Subcutaneous abdominal adipose tissue (tissue), 5 donors: ENCODE results near the gene ARMC3.

ENCODE experiments used
- H3K27ac ChIP-seq: one replicate; pipeline ENCODE4 v1.7.0; 2013; ENCODE audit warnings: low read depth, mild to moderate bottlenecking, inconsistent platforms, low read length, moderate library complexity
- H3K27me3 ChIP-seq, 5 donors: one replicate each; pipeline ENCODE4 v1.7.0; 2013; ENCODE audit warnings: low read length in 5 of 5, inconsistent platforms in 1 of 5; ENCODE audit not compliant: control insufficient read depth in 5 of 5, insufficient read depth in 4 of 5
- H3K36me3 ChIP-seq, 5 donors: one replicate each; pipeline ENCODE4 v1.7.0; 2013; ENCODE audit warnings: low read length in 5 of 5; ENCODE audit not compliant: control insufficient read depth in 5 of 5, insufficient read depth in 5 of 5
- H3K4me1 ChIP-seq, 5 donors: one replicate each; pipeline ENCODE4 v1.7.0; 2013; ENCODE audit warnings: low read length in 5 of 5, mild to moderate bottlenecking in 3 of 5, moderate library complexity in 1 of 5; ENCODE audit not compliant: control insufficient read depth in 5 of 5, insufficient read depth in 5 of 5
- H3K4me3 ChIP-seq, 5 donors: one replicate each; pipeline ENCODE4 v1.7.0; 2013; ENCODE audit warnings: low read length in 5 of 5, low read depth in 1 of 5
- H3K9ac ChIP-seq, 5 donors: one replicate each; pipeline ENCODE4 v1.7.0; 2013; ENCODE audit warnings: low read length in 5 of 5, mild to moderate bottlenecking in 4 of 5, moderate library complexity in 3 of 5
- H3K9me3 ChIP-seq, 5 donors: one replicate each; pipeline ENCODE4 v1.7.0; 2013; ENCODE audit warnings: low read length in 5 of 5; ENCODE audit not compliant: control insufficient read depth in 5 of 5
- donor health status: healthy.
- donor health status: healthy.
- donor health status: healthy.
- donor health status: healthy.
- donor health status: healthy.

The ARMC3 gene

GRCh38 chr10:23079700-23080099, 151.8 kb downstream of the ARMC3 start:
- Histone ChIP-seq H3K27me3 (peaks cover 2 to 12% (median 11%) of the 10 kb centered on the region in 5 donors), H3K4me3 (no peak overlapping the region), H3K9ac (no peak overlapping the region), H3K4me1 (no peaks in the 10 kb centered on the region), H3K9me3 (peaks cover 0 to 1% (median 0%) of the 10 kb centered on the region in 5 donors), H3K36me3 (no peaks in the 10 kb centered on the region), H3K27ac (no peak overlapping the region)

DNA sequence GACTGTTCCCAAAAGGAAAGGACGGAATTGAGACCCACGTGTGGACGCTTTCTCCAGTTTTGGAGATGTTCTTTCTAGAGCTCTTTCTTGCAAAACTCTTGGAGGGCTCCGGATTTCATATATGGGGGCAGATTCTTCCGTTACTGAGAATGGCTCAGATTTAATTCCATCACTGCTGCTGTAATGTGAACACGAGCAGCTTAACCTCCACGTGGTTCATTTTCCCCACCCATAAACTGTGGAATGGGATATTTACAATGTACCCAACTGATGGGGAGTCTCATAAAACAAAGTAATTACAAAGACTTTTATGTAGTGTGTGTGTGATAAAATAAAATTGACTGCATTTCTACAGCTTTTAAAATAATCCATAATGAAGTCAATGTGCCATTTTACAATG, 152.4 kb downstream of the ARMC3 start:
- H3K36me3 ChIP-seq: no peaks in the 10 kb centered on the region
- H3K27me3 ChIP-seq: peaks cover 4 to 12% (median 11%) of the 10 kb centered on the region in 5 donors
- no peaks in the 10 kb centered on the region for H3K4me1 ChIP-seq
- H3K9ac ChIP-seq: no peak overlapping the region
- H3K9me3 ChIP-seq: peaks cover 0 to 3% (median 0%) of the 10 kb centered on the region in 5 donors
- H3K27ac ChIP-seq: no peak overlapping the region
- H3K4me3 ChIP-seq: no peak overlapping the region

DNA sequence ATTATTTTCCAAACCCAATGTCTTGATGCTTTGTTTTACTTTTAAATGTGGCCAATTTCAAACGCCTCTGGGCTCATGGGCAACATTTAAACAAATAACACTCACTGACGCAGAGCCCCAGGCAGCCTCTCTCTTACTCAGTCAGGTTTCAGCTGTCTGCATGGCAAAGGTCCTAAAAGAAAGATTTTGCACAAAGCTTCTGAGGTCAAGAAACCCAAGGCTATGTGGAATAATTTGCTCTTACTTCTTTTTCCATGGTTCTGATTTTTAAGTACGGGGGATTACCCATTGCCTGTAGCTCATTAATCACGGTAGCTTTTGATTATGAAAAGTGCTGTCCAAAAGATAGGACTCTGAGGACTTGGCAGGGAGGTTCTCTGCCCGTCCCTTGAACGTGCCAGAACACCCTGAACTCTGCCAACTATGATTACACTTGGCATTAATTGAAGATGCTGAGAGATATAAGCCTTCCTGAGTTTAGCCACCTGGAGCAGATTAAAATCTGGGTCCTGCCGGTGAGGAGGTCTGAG, 153.4 kb downstream of the ARMC3 start:
- Histone ChIP-seq H3K9me3 (peaks cover 0 to 3% (median 0%) of the 10 kb centered on the region in 5 donors), H3K27ac (no peak overlapping the region), H3K9ac (no peak overlapping the region), H3K4me3 (no peak overlapping the region), H3K4me1 (no peaks in the 10 kb centered on the region), H3K36me3 (no peaks in the 10 kb centered on the region), H3K27me3 (peaks cover 4 to 12% (median 11%) of the 10 kb centered on the region in 5 donors)

DNA sequence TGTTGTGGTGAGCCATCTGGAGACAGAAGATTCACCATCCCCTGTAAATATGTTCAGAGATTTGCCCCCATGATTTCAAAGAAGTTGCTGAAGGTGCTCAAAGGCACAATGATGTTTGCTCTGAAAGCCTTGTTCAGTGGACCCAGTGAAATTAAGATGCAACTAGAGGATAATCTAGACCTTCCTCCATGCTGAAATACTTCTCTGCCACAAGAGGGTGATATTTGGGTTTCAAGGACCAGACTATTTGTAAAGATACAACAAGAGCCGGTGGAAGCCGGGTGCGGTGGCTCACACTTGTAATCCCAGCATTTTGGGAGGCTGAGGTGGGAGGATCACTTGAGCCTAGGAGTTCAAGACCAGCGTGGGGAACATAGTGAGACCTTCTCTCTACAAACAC, 154.0 kb downstream of the ARMC3 start:
- H3K27me3 ChIP-seq: peaks cover 4 to 11% (median 8%) of the 10 kb centered on the region in 5 donors
- no peak overlapping the region for H3K4me3 ChIP-seq
- H3K27ac ChIP-seq: no peak overlapping the region
- H3K9ac ChIP-seq: no peak overlapping the region
- no peaks in the 10 kb centered on the region for H3K4me1 ChIP-seq
- H3K36me3 ChIP-seq: no peaks in the 10 kb centered on the region
- H3K9me3 ChIP-seq: peaks cover 0 to 3% (median 0%) of the 10 kb centered on the region in 5 donors
